HepG2 (cell line): ENCODE results near the gene PRDX2. TPM values are rescaled to one million over a fixed set of nuclear protein-coding genes. Genes with fewer than 3 reads are reported as not detected.

Source experiments
- ETV5 ChIP-seq: IDR thresholded peaks from 2 replicates; pipeline ENCODE4 v1.6.1; 2018; ENCODE audit warnings: missing biosample characterization, missing genetic modification reagents, inconsistent platforms, borderline replicate concordance
- KDM5B ChIP-seq: sonication (generic); formaldehyde crosslinking; IDR thresholded peaks from 2 replicates; pipeline ENCODE4 v1.4.0; 2020; ENCODE audit warnings: missing genetic modification reagents, mild to moderate bottlenecking, borderline replicate concordance
- KMT2B ChIP-seq: IDR thresholded peaks from 2 replicates; pipeline ENCODE4 v1.6.1; 2016; ENCODE audit warnings: missing genetic modification reagents, missing compliant biosample characterization
- NKX3-1 ChIP-seq: sonication (generic); formaldehyde crosslinking; IDR thresholded peaks from 2 replicates; pipeline ENCODE4 v1.5.0; 2020; ENCODE audit warnings: missing genetic modification reagents
- SMAD9 ChIP-seq: sonication (generic); formaldehyde crosslinking; IDR thresholded peaks from 2 replicates; pipeline ENCODE4 v1.5.1; 2020; ENCODE audit warnings: mild to moderate bottlenecking, missing genetic modification reagents
- TAF1 ChIP-seq: sonication (generic); formaldehyde crosslinking; IDR thresholded peaks from 2 replicates; pipeline ENCODE4 v1.4.0; 2020; ENCODE audit warnings: missing genetic modification reagents
- TCF7 ChIP-seq: sonication (generic); IDR thresholded peaks from 2 replicates; pipeline ENCODE4 v1.6.1; 2016; ENCODE audit warnings: antibody characterized with exemption, low read depth
- TOPORS ChIP-seq: sonication (generic); formaldehyde crosslinking; IDR thresholded peaks from 2 replicates; pipeline ENCODE4 v1.8.0; 2023; ENCODE audit warnings: mild to moderate bottlenecking, missing genetic modification reagents
- ZNF232 ChIP-seq: sonication (generic); formaldehyde crosslinking; IDR thresholded peaks from 2 replicates; pipeline ENCODE4 v1.4.0; 2020; ENCODE audit warnings: missing genetic modification reagents, borderline replicate concordance
- ZNF451 ChIP-seq: sonication (generic); formaldehyde crosslinking; IDR thresholded peaks from 2 replicates; pipeline ENCODE4 v1.5.0; 2020; ENCODE audit warnings: mild to moderate bottlenecking, missing genetic modification reagents
- ZNF713 ChIP-seq: sonication (generic); formaldehyde crosslinking; IDR thresholded peaks from 2 replicates; pipeline ENCODE4 v1.4.0; 2020; ENCODE audit warnings: mild to moderate bottlenecking, missing genetic modification reagents
- ZNF773 ChIP-seq: sonication (generic); formaldehyde crosslinking; IDR thresholded peaks from 2 replicates; pipeline ENCODE4 v1.4.0; 2020; ENCODE audit warnings: missing genetic modification reagents, borderline replicate concordance
- polyA plus RNA-seq, 8 experiments: library from polyadenylated mRNA; depleted of rRNA in 3 of 8; stranded (reverse) in 7 of 8; unstranded in 1 of 8; fragments of >200 nt; fragmentation: Illumina TruSeq in 4 of 8; extraction: Trizol in 4 of 8; gene quantifications; 2 replicates each; pipeline versions ENCODE4 v1.2.1 to v1.2.3, GENCODE V29; 2011 to 2016; ENCODE audit warnings: low read depth in 4 of 8, missing spikeins in 1 of 8, mixed read lengths in 1 of 8; ENCODE audit not compliant: insufficient read depth in 1 of 8
- total RNA-seq, 5 experiments: library from RNA; depleted of rRNA; stranded (reverse); fragments of >200 nt; fragmentation: Illumina TruSeq; extraction: Trizol; gene quantifications; 2 replicates each; pipeline ENCODE4 v1.2.3, GENCODE V29; 2016; ENCODE audit warnings: low read depth in 1 of 5
- TF ChIP-seq, protein P1 (sequence below): sonication (generic); formaldehyde crosslinking; IDR thresholded peaks from 2 replicates; pipeline ENCODE4 v1.5.0; 2020; ENCODE audit warnings: mild to moderate bottlenecking, missing genetic modification reagents
- TF ChIP-seq, protein P2 (sequence below): sonication (generic); formaldehyde crosslinking; IDR thresholded peaks from 2 replicates; pipeline ENCODE4 v1.9.0; 2021; ENCODE audit warnings: missing genetic modification reagents, mild to moderate bottlenecking, borderline replicate concordance
- TF ChIP-seq, protein P3 (sequence below): sonication (generic); formaldehyde crosslinking; IDR thresholded peaks from 2 replicates; pipeline ENCODE4 v1.9.0; 2021; ENCODE audit warnings: missing genetic modification reagents, mild to moderate bottlenecking, borderline replicate concordance
- TF ChIP-seq, protein P4 (sequence below): sonication (generic); formaldehyde crosslinking; IDR thresholded peaks from 2 replicates; pipeline ENCODE4 v1.4.0; 2020; ENCODE audit warnings: missing genetic modification reagents
- TF ChIP-seq, protein P5 (sequence below): sonication (generic); formaldehyde crosslinking; IDR thresholded peaks from 2 replicates; pipeline ENCODE4 v1.5.0; 2020; ENCODE audit warnings: missing genetic modification reagents
- TF ChIP-seq, protein P6 (sequence below): sonication (generic); formaldehyde crosslinking; IDR thresholded peaks from 2 replicates; pipeline ENCODE4 v1.4.0; 2020; ENCODE audit warnings: missing genetic modification reagents

Gene PRDX2
- total and polyA plus RNA-seq, 2 of the 13 experiments (the other 11 are each of a cell fraction or from before 2014, with no cell fraction given), result 218 to 381 TPM

DNA sequence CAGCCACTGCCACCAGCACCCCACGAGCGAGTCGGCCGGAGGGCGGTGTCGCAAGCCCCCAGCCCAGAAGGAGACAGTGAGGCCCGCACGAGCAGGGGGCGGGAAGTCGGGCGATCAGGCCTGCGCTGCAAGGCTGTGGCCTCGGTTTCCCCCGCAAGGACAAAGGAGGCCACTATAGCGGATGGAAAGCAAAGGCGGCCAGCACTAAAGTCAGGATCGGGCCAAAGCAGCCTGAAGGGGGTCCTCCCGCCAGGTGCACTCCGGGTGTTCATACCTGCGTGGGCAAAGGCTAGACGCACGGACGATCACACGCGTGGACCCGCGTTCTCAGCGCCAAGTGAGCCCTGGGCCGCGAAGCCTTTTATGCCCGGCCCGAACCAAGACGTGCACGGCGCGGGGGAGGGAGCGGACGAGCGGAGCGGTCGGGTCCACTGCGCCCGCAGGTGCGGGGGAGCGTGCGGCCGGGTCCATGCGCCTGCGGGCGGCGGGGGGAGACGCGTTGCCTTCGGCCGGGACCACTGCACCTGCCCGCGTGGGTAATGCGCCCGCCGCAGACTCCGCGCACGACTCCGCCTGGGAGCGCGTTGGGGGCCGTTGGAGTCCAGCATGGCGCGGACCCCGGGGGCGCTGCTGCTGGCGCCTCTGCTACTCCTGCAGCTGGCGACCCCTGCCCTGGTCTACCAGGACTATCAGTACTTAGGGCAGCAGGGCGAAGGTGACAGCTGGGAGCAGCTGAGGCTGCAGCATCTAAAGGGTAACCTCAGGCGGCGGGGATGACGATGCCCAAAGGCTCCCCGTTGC, at the start of gene PRDX2, which contains the start of gene THSD8 (continued):
- TF ChIP-seq, protein P1, sequence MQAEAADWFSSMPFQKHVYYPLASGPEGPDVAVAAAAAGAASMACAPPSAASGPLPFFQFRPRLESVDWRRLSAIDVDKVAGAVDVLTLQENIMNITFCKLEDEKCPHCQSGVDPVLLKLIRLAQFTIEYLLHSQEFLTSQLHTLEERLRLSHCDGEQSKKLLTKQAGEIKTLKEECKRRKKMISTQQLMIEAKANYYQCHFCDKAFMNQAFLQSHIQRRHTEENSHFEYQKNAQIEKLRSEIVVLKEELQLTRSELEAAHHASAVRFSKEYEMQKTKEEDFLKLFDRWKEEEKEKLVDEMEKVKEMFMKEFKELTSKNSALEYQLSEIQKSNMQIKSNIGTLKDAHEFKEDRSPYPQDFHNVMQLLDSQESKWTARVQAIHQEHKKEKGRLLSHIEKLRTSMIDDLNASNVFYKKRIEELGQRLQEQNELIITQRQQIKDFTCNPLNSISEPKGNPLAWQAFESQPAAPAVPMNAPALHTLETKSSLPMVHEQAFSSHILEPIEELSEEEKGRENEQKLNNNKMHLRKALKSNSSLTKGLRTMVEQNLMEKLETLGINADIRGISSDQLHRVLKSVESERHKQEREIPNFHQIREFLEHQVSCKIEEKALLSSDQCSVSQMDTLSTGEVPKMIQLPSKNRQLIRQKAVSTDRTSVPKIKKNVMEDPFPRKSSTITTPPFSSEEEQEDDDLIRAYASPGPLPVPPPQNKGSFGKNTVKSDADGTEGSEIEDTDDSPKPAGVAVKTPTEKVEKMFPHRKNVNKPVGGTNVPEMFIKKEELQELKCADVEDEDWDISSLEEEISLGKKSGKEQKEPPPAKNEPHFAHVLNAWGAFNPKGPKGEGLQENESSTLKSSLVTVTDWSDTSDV (CRISPR knock-in tag), result peak; percentile 53; the same call in 1 of the 2 replicates
- TF ChIP-seq TOPORS (CRISPR knock-in tag) (peak; percentile 70; the same call in 1 of the 2 replicates), ZNF232 (CRISPR knock-in tag) (no peak), TAF1 (CRISPR knock-in tag) (peak; percentile 98), TCF7 (no peak), ZNF773 (CRISPR knock-in tag) (no peak), KDM5B (CRISPR knock-in tag) (peak; percentile 84; the same call in 1 of the 2 replicates), ETV5 (CRISPR knock-in tag) (peak; percentile 42; the same call in 1 of the 2 replicates), ZNF713 (no peak), NKX3-1 (CRISPR knock-in tag) (0 out of 2 replicates have a peak, but pooled peaks have one; percentile 68), KMT2B (CRISPR knock-in tag) (peak; percentile 69; the same call in 1 of the 2 replicates), ZNF451 (CRISPR knock-in tag) (no peak; the same call in none of the 2 replicates), SMAD9 (CRISPR knock-in tag) (no peak)
- TF ChIP-seq, protein P2, sequence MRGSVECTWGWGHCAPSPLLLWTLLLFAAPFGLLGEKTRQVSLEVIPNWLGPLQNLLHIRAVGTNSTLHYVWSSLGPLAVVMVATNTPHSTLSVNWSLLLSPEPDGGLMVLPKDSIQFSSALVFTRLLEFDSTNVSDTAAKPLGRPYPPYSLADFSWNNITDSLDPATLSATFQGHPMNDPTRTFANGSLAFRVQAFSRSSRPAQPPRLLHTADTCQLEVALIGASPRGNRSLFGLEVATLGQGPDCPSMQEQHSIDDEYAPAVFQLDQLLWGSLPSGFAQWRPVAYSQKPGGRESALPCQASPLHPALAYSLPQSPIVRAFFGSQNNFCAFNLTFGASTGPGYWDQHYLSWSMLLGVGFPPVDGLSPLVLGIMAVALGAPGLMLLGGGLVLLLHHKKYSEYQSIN (CRISPR knock-in tag), result no peak
- TF ChIP-seq, protein P3, sequence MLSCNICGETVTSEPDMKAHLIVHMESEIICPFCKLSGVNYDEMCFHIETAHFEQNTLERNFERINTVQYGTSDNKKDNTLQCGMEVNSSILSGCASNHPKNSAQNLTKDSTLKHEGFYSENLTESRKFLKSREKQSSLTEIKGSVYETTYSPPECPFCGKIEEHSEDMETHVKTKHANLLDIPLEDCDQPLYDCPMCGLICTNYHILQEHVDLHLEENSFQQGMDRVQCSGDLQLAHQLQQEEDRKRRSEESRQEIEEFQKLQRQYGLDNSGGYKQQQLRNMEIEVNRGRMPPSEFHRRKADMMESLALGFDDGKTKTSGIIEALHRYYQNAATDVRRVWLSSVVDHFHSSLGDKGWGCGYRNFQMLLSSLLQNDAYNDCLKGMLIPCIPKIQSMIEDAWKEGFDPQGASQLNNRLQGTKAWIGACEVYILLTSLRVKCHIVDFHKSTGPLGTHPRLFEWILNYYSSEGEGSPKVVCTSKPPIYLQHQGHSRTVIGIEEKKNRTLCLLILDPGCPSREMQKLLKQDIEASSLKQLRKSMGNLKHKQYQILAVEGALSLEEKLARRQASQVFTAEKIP (CRISPR knock-in tag), result no peak
- TF ChIP-seq, protein P4, sequence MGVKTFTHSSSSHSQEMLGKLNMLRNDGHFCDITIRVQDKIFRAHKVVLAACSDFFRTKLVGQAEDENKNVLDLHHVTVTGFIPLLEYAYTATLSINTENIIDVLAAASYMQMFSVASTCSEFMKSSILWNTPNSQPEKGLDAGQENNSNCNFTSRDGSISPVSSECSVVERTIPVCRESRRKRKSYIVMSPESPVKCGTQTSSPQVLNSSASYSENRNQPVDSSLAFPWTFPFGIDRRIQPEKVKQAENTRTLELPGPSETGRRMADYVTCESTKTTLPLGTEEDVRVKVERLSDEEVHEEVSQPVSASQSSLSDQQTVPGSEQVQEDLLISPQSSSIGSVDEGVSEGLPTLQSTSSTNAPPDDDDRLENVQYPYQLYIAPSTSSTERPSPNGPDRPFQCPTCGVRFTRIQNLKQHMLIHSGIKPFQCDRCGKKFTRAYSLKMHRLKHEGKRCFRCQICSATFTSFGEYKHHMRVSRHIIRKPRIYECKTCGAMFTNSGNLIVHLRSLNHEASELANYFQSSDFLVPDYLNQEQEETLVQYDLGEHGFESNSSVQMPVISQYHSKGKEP (CRISPR knock-in tag), result 0 out of 2 replicates have a peak, but pooled peaks have one; percentile 65
- TF ChIP-seq, protein P5, sequence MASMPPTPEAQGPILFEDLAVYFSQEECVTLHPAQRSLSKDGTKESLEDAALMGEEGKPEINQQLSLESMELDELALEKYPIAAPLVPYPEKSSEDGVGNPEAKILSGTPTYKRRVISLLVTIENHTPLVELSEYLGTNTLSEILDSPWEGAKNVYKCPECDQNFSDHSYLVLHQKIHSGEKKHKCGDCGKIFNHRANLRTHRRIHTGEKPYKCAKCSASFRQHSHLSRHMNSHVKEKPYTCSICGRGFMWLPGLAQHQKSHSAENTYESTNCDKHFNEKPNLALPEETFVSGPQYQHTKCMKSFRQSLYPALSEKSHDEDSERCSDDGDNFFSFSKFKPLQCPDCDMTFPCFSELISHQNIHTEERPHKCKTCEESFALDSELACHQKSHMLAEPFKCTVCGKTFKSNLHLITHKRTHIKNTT, result peak; percentile 85; the same call in 1 of the 2 replicates
- TF ChIP-seq, protein P6, sequence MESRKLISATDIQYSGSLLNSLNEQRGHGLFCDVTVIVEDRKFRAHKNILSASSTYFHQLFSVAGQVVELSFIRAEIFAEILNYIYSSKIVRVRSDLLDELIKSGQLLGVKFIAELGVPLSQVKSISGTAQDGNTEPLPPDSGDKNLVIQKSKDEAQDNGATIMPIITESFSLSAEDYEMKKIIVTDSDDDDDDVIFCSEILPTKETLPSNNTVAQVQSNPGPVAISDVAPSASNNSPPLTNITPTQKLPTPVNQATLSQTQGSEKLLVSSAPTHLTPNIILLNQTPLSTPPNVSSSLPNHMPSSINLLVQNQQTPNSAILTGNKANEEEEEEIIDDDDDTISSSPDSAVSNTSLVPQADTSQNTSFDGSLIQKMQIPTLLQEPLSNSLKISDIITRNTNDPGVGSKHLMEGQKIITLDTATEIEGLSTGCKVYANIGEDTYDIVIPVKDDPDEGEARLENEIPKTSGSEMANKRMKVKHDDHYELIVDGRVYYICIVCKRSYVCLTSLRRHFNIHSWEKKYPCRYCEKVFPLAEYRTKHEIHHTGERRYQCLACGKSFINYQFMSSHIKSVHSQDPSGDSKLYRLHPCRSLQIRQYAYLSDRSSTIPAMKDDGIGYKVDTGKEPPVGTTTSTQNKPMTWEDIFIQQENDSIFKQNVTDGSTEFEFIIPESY (CRISPR knock-in tag), result 0 out of 2 replicates have a peak, but pooled peaks have one; percentile 15
